ENCODE measurements around the gene KBTBD4. TPM values are rescaled to one million over a fixed set of nuclear protein-coding genes. Genes with fewer than 3 reads are reported as not detected.

KBTBD4 gene
- total RNA-seq, 2 experiments from 2014 or later: 15.4 to 16.3 TPM

GRCh38 chr11:47607380-47607779 lies 28.6 kb upstream of the KBTBD4 start:
- ChIA-PET CTCF (interaction anchor here (1.3 kb wide), 1 partner anchor 26 kb away, joined by 3 read pairs; no protein-coding TSS in a partner anchor), POLR2A (interaction anchor here (0.6 to 1.2 kb wide), 3 partner anchors 9 to 188 kb away, joined by 3 to 6 read pairs (median 4); no protein-coding TSS in a partner anchor)
- Mint-ChIP-seq H3K27ac (no peak overlapping the region), H3K27me3 (no peaks in the 10 kb centered on the region), H3K36me3 (ENCODE audit: low read depth) (no peaks in the 10 kb centered on the region), H3K4me3 (no peak overlapping the region), H3K9me3 (no peaks in the 10 kb centered on the region), H3K4me1 (ENCODE audit: low read depth) (peaks cover 4% of the 10 kb centered on the region)
- intact Hi-C loops (cut with micrococcal nuclease): no loop called here
- TF ChIP-seq CTCF (IDR thresholded peaks at IDR 0.05): no peak
- ATAC-seq: no peak
- DNase-seq: no peak

- H3K4me3 Mint-ChIP-seq: no peak overlapping the region
- ChIA-PET POLR2A (interaction anchor here (0.6 to 1.1 kb wide), 2 partner anchors 10 to 188 kb away, joined by 4 to 6 read pairs; no protein-coding TSS in a partner anchor), CTCF (interaction anchor here (1.3 kb wide), 1 partner anchor 25 kb away, joined by 3 read pairs; no protein-coding TSS in a partner anchor)
- H3K4me1 Mint-ChIP-seq (ENCODE audit: low read depth): peaks cover 4% of the 10 kb centered on the region
- no peaks in the 10 kb centered on the region for H3K36me3 Mint-ChIP-seq (ENCODE audit: low read depth)
- no peaks in the 10 kb centered on the region for H3K27me3 Mint-ChIP-seq
- intact Hi-C loops (cut with micrococcal nuclease): no loop called here
- no peak for TF ChIP-seq CTCF (IDR thresholded peaks at IDR 0.05)
- H3K9me3 Mint-ChIP-seq: no peaks in the 10 kb centered on the region
- ATAC-seq (no peak), DNase-seq (no peak)
- no peak overlapping the region for H3K27ac Mint-ChIP-seq
Observed at GRCh38 chr11:47606731-47607130, 28.0 kb upstream of the KBTBD4 start.

GRCh38 chr11:47605921-47606320 lies 27.2 kb upstream of the KBTBD4 start:
- Mint-ChIP-seq H3K4me3 (no peak overlapping the region), H3K9me3 (no peaks in the 10 kb centered on the region), H3K4me1 (ENCODE audit: low read depth) (peaks cover 4% of the 10 kb centered on the region), H3K27me3 (no peaks in the 10 kb centered on the region), H3K36me3 (ENCODE audit: low read depth) (no peaks in the 10 kb centered on the region), H3K27ac (no peak overlapping the region)
- ChIA-PET POLR2A (interaction anchor here (1.0 kb wide), 1 partner anchor 9 kb away, joined by 5 read pairs; no protein-coding TSS in a partner anchor), CTCF (interaction anchor here (1.1 kb wide), 1 partner anchor 11 kb away, joined by 5 read pairs; no protein-coding TSS in a partner anchor)
- ATAC-seq (no peak), DNase-seq (no peak)
- intact Hi-C loops (cut with micrococcal nuclease): no loop called here
- no peak for TF ChIP-seq CTCF (IDR thresholded peaks at IDR 0.05)

GRCh38 chr11:47603295-47603694 lies 24.5 kb upstream of the KBTBD4 start:
- no peak for TF ChIP-seq CTCF (IDR thresholded peaks at IDR 0.05)
- Mint-ChIP-seq H3K27ac (no peak overlapping the region), H3K4me3 (no peak overlapping the region), H3K27me3 (no peaks in the 10 kb centered on the region), H3K9me3 (no peaks in the 10 kb centered on the region), H3K4me1 (ENCODE audit: low read depth) (no peaks in the 10 kb centered on the region), H3K36me3 (ENCODE audit: low read depth) (no peaks in the 10 kb centered on the region)
- DNase-seq: no peak
- no peak for ATAC-seq
- POLR2A ChIA-PET: no interaction called here
- CTCF ChIA-PET: no interaction called here
- intact Hi-C loops (cut with micrococcal nuclease): no loop called here

- POLR2A ChIA-PET: no interaction called here
- Mint-ChIP-seq H3K4me3 (no peak overlapping the region), H3K27ac (no peak overlapping the region), H3K4me1 (ENCODE audit: low read depth) (no peaks in the 10 kb centered on the region), H3K36me3 (ENCODE audit: low read depth) (no peaks in the 10 kb centered on the region), H3K9me3 (no peaks in the 10 kb centered on the region), H3K27me3 (peaks cover 5% of the 10 kb centered on the region)
- ATAC-seq (no peak), DNase-seq (no peak)
- CTCF ChIA-PET: interaction anchor here (0.8 kb wide), 1 partner anchor 41 kb away, joined by 3 read pairs; no protein-coding TSS in a partner anchor
- intact Hi-C loops (cut with micrococcal nuclease): no loop called here
- TF ChIP-seq CTCF (IDR thresholded peaks at IDR 0.05): no peak
Observed at GRCh38 chr11:47599902-47600301, 21.1 kb upstream of the KBTBD4 start.

Data from activated CD8-positive, alpha-beta T cell treated with anti-CD3 and anti-CD28 coated beads for 36 hours (primary cell).